Measurements from ENCODE around the gene TSPO. TPM values are rescaled to one million over a fixed set of nuclear protein-coding genes. Genes with fewer than 3 reads are reported as not detected.

The TSPO gene
- total RNA-seq, 1 experiment from 2014 or later: 144 TPM

DNA sequence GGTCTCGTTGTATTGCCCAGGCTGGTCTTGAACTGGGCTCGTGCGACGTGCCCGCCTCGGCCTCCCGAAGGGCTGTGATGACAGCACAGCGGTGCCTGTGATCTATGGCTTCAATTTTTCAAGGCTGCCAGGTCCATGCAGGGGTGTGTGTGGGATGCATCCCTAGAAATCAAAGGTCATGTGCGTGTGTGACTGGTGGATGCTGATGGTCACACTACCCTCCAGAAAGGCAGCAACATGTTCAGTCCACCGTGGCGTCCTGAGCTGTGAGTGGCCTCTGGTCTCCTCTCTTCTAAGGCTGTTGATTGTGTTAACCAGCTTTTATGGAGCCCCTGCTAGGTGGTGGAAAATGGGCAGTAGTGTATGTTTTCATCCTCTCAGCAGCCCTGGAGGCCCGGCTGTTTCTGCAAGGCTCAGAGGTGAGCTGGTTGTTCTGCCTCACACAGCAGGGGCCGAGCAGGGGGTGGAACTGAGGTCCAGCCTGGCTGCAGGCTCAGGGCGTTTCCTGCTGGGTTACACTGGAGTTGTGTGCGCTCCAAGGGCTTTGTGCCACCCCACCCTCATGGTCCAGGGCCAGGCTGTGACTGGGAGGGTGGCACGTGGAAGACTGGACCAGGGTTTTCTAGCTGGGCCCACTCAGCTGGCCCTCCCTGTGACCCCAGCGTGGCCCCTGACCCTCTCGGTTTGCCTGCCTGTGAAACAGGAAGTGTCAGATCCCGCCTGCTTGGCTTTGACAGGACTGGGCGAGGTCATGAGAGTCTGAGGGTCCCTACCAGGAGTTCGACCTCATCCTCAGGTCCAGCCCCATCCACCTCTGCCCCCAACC is 33.1 kb upstream of the TSPO start:
- H3K4me3 ChIP-seq (ENCODE audit: low read depth in 2 of 2, low read length in 2 of 2): no peak overlapping the region

DNA sequence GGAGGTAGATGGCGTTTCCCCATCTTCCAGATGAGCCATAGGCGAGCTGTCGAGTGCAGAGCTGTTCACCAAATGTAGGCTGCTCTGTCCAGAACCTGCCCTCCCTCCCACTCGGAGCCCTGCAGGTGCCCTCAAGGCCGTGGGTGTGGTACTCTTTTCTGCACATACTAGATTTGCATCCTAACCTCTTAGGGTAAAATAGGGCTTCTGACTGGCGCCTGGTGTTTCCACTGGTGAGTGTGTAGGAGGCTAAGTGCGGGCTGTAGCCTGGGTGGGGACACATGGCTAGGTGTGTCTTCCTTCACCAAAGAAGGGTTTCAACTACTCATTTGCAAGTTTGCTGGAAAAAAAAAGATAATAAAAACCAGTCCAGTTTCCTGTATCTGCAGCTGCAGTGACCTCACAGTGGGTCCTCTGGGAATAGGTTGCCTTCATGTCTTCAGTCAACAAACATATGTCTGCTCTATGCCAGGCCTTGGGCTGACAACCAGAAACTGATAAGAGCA is 32.4 kb upstream of the TSPO start:
- no peaks in the 10 kb centered on the region for H3K4me1 ChIP-seq (ENCODE audit: control insufficient read depth, insufficient read depth, low read length)
- intact Hi-C loops (cut with micrococcal nuclease; ENCODE audit: unreplicated experiment): no loop called here
- no peaks in the 10 kb centered on the region for H3K9me3 ChIP-seq (ENCODE audit: control insufficient read depth, insufficient read depth, low read depth, low read length)
- CTCF ChIA-PET: no interaction called here
- BruUV-seq (replicated peaks): no TSS peak
- DNase-seq (ENCODE audit: low read depth, low spot score) (no peak), ATAC-seq (no peak)
- POLR2A ChIA-PET: no interaction called here
- in situ Hi-C loops (cut with HindIII; ENCODE audit: low pct_unique_long_range_greater_than_20kb, low sequenced_read_pairs): no loop called here
- H3K27me3 ChIP-seq (ENCODE audit: control insufficient read depth, insufficient read depth, low read length): no peaks in the 10 kb centered on the region
- H3K4me3 ChIP-seq (ENCODE audit: low read depth in 2 of 2, low read length in 2 of 2): no peak overlapping the region
- no peaks in the 10 kb centered on the region for H3K36me3 ChIP-seq (ENCODE audit: control insufficient read depth, insufficient read depth, low read length)
- TF ChIP-seq, protein P1, sequence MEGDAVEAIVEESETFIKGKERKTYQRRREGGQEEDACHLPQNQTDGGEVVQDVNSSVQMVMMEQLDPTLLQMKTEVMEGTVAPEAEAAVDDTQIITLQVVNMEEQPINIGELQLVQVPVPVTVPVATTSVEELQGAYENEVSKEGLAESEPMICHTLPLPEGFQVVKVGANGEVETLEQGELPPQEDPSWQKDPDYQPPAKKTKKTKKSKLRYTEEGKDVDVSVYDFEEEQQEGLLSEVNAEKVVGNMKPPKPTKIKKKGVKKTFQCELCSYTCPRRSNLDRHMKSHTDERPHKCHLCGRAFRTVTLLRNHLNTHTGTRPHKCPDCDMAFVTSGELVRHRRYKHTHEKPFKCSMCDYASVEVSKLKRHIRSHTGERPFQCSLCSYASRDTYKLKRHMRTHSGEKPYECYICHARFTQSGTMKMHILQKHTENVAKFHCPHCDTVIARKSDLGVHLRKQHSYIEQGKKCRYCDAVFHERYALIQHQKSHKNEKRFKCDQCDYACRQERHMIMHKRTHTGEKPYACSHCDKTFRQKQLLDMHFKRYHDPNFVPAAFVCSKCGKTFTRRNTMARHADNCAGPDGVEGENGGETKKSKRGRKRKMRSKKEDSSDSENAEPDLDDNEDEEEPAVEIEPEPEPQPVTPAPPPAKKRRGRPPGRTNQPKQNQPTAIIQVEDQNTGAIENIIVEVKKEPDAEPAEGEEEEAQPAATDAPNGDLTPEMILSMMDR (IDR thresholded peaks at IDR 0.05): no peak
- TF ChIP-seq POLR2AphosphoS5 (IDR thresholded peaks at IDR 0.05; ENCODE audit: low read depth, low read length) (no peak), SIN3A (IDR thresholded peaks at IDR 0.05; ENCODE audit: borderline replicate concordance, insufficient read depth, low read depth, low read length) (no peak), REST (IDR thresholded peaks at IDR 0.05; ENCODE audit: insufficient read depth in 1 of 2, low read depth in 2 of 2, low read length in 1 of 2) (no peak), TCF7L2 (IDR thresholded peaks at IDR 0.05; ENCODE audit: low read depth, low read length) (no peak)
- H3K27ac ChIP-seq (ENCODE audit: low read length): no peak overlapping the region

More for the DNA sequence above, 33.1 kb upstream of the TSPO start:
- in situ Hi-C loops (cut with HindIII; ENCODE audit: low pct_unique_long_range_greater_than_20kb, low sequenced_read_pairs): no loop called here
- Histone ChIP-seq H3K36me3 (ENCODE audit: control insufficient read depth, insufficient read depth, low read length) (no peaks in the 10 kb centered on the region), H3K27ac (ENCODE audit: low read length) (no peak overlapping the region), H3K4me1 (ENCODE audit: control insufficient read depth, insufficient read depth, low read length) (no peaks in the 10 kb centered on the region), H3K27me3 (ENCODE audit: control insufficient read depth, insufficient read depth, low read length) (no peaks in the 10 kb centered on the region), H3K9me3 (ENCODE audit: control insufficient read depth, insufficient read depth, low read depth, low read length) (no peaks in the 10 kb centered on the region)
- ChIA-PET POLR2A (no interaction called here), CTCF (no interaction called here)
- no TSS peak for BruUV-seq (replicated peaks)
- intact Hi-C loops (cut with micrococcal nuclease; ENCODE audit: unreplicated experiment): no loop called here
- ATAC-seq (0 out of 2 replicates have a peak, but pooled peaks have one; percentile 35), DNase-seq (ENCODE audit: low read depth, low spot score) (no peak)
- TF ChIP-seq POLR2AphosphoS5 (IDR thresholded peaks at IDR 0.05; ENCODE audit: low read depth, low read length): no peak
- TF ChIP-seq REST (IDR thresholded peaks at IDR 0.05; ENCODE audit: insufficient read depth in 1 of 2, low read depth in 2 of 2, low read length in 1 of 2): no peak
- TF ChIP-seq TCF7L2 (IDR thresholded peaks at IDR 0.05; ENCODE audit: low read depth, low read length): no peak

All from Panc1 (cell line).